Spleen (tissue), 7 donors: ENCODE data around the gene ADIPOR2.

Experiments
- CTCF ChIP-seq, 11 experiments: fragments of 200-600 bp in 7 of 11; fragments of 450-650 bp in 4 of 11; sonication (generic) in 4 of 11; IDR thresholded peaks in 8 of 11; conservative IDR thresholded peaks in 3 of 11; 1 replicate in 7 of 11; 2 replicates in 4 of 11; pipeline versions ENCODE4 v1.4.0 to v1.8.0; 2016 to 2021; ENCODE audit warnings: antibody characterized with exemption in 11 of 11, inconsistent platforms in 4 of 11, mild to moderate bottlenecking in 1 of 11
- POLR2A ChIP-seq, 3 donors: fragments of 450-650 bp; IDR thresholded peaks; one replicate each; pipeline ENCODE4 v1.5.1; 2017; ENCODE audit warnings: antibody characterized with exemption in 3 of 3, mild to moderate bottlenecking in 1 of 3
- POLR2AphosphoS5 ChIP-seq, 3 donors: sonication (generic); formaldehyde crosslinking; IDR thresholded peaks; one replicate each; pipeline ENCODE4 v1.5.1; 2017; ENCODE audit warnings: antibody characterized with exemption in 3 of 3
- donor health status: DM: no; HTN: no; CAD: no; lungs with moderate emphysema.
- donor health status: DM: no; HTN: no; CAD: no.
- donor health status: DM: no; HTN: no; CAD: no.

GRCh38 chr12:1740161-1740948 lies 49.5 kb downstream of the ADIPOR2 start:
- TF ChIP-seq CTCF (IDR thresholded peaks at IDR 0.05 in 8 of 11, conservative IDR thresholded peaks at IDR 0.05 in 3 of 11): no peak
- no peak for TF ChIP-seq POLR2A (IDR thresholded peaks at IDR 0.05)
- no peak for TF ChIP-seq POLR2AphosphoS5 (IDR thresholded peaks at IDR 0.05)
